GM12878 (cell line): ENCODE data around the gene TMEM186. TPM values are rescaled to one million over a fixed set of nuclear protein-coding genes. Genes with fewer than 3 reads are reported as not detected.

Source experiments
- ATAC-seq: fragments of 200-7000 bp; cut with Tn5 transposase; 3 replicates; pipeline ENCODE4 v1.9.1; 2020; ENCODE audit warnings: mild to moderate bottlenecking, moderate library complexity
- BruUV-seq: library from RNA; stranded (reverse); fragments of 400-500 nt; replicated peaks from 2 replicates; lab custom pipeline; 2021; lab: Mats Ljungman, UMichigan
- CTCF ChIA-PET: fragments of 300-600 bp; sonication (Branson Sonifier 250); formaldehyde crosslinking; extraction: SDS; loops from one replicate; lab custom pipeline; 2021; ENCODE audit warnings: inconsistent platforms; lab: Yijun Ruan, JAX
- POLR2A ChIA-PET: fragments of 350-600 bp; formaldehyde crosslinking; extraction: SDS; loops from one replicate; lab custom pipeline; 2021; ENCODE audit warnings: inconsistent platforms; lab: Charles Lee
- RAD21 ChIA-PET: fragments of 300-600 bp; sonication (Branson Sonifier 250); formaldehyde crosslinking; loops from one replicate; lab custom pipeline; 2023; ENCODE audit warnings: antibody characterized with exemption; ENCODE audit not compliant: unreplicated experiment; lab: Charles Lee
- SMC1A ChIA-PET: fragments of 300-600 bp; sonication (Branson Sonifier 250); formaldehyde crosslinking; loops from one replicate; lab custom pipeline; 2023; ENCODE audit not compliant: unreplicated experiment, uncharacterized antibody; lab: Charles Lee
- DNase-seq: peaks from one replicate; pipeline ENCODE4 v3.0.0-alpha.2; 2011; ENCODE audit warnings: low read depth, low spot score
- FAIRE-seq: peaks from 3 replicates; lab custom pipeline; 2011; peaks lifted over from hg19 to GRCh38; lab: Jason Lieb, UNC
- H2AFZ ChIP-seq: 2 replicates; pipeline ENCODE4 v1.6.0; 2011; ENCODE audit warnings: low read depth, low read length, control low read depth; ENCODE audit not compliant: control insufficient read depth
- H3K27ac ChIP-seq: 2 replicates; pipeline ENCODE4 v1.5.1; 2011; ENCODE audit warnings: control low read depth; ENCODE audit not compliant: control insufficient read depth, insufficient read depth
- H3K27me3 ChIP-seq, 2 experiments: replicated peaks in 1 of 2; 2 replicates each; pipeline versions ENCODE4 v1.6.0 to v1.6.1; 2011; ENCODE audit warnings: low read length in 1 of 2; ENCODE audit not compliant: control insufficient read depth in 2 of 2, insufficient read depth in 2 of 2
- H3K36me3 ChIP-seq, 2 experiments: 2 replicates each; pipeline ENCODE4 v1.5.1; 2011; ENCODE audit warnings: low read length in 1 of 2; ENCODE audit not compliant: control insufficient read depth in 2 of 2, insufficient read depth in 2 of 2
- H3K4me1 ChIP-seq: 2 replicates; pipeline ENCODE4 v1.6.1; 2011; ENCODE audit warnings: mild to moderate bottlenecking, low read length, moderate library complexity, mixed read lengths; ENCODE audit not compliant: control insufficient read depth, insufficient read depth
- H3K4me2 ChIP-seq: 2 replicates; pipeline ENCODE4 v1.6.0; 2011; ENCODE audit warnings: control low read depth; ENCODE audit not compliant: control insufficient read depth, insufficient read depth
- H3K4me3 ChIP-seq: fragments of 200-600 bp; sonication (generic); 2 replicates; pipeline ENCODE4 v1.5.1; 2016
- H3K79me2 ChIP-seq: 2 replicates; pipeline ENCODE4 v1.6.0; 2011; ENCODE audit warnings: low read length; ENCODE audit not compliant: control insufficient read depth, insufficient read depth
- H3K9ac ChIP-seq: 2 replicates; pipeline ENCODE4 v1.8.0; 2011; ENCODE audit warnings: low read length, control low read depth, mixed read lengths; ENCODE audit not compliant: control insufficient read depth, insufficient read depth
- H3K9me3 ChIP-seq: replicated peaks from 3 replicates; pipeline ENCODE4 v1.5.1; 2011; ENCODE audit warnings: mild to moderate bottlenecking, low read length; ENCODE audit not compliant: control insufficient read depth, insufficient read depth
- H4K20me1 ChIP-seq: 2 replicates; pipeline ENCODE4 v1.6.0; 2011; ENCODE audit not compliant: control insufficient read depth, insufficient read depth
- BMI1 ChIP-seq: fragments of 450-650 bp; IDR thresholded peaks from 2 replicates; pipeline ENCODE4 v1.6.1; 2016; ENCODE audit warnings: mild to moderate bottlenecking, moderate library complexity, borderline replicate concordance
- NR2F1 ChIP-seq: fragments of 450-650 bp; conservative IDR thresholded peaks from 2 replicates; pipeline ENCODE4 v1.6.1; 2017; ENCODE audit warnings: mild to moderate bottlenecking
- PML ChIP-seq: IDR thresholded peaks from 2 replicates; pipeline ENCODE4 v1.6.1; 2012; ENCODE audit warnings: low read length, inconsistent platforms
- POLR2AphosphoS5 ChIP-seq: IDR thresholded peaks from 2 replicates; pipeline ENCODE4 v1.6.1; 2011; ENCODE audit warnings: mild to moderate bottlenecking, low read length, inconsistent platforms
- SIN3A ChIP-seq: IDR thresholded peaks from 2 replicates; pipeline ENCODE4 v1.6.1; 2012; ENCODE audit warnings: low read depth, low read length, improper control_type of control experiment
- SMC3 ChIP-seq: IDR thresholded peaks from 2 replicates; pipeline ENCODE4 v1.6.1; 2011; ENCODE audit warnings: low read length, improper control_type of control experiment, borderline replicate concordance
- WGBS: methylation state at CpG from one replicate; pipeline ENCODE4 v1.1.6; 2016; ENCODE audit warnings: low lambda C conversion rate; ENCODE audit not compliant: insufficient replicate concordance, insufficient coverage; ENCODE audit errors: missing lambda C conversion rate; 5-methylcytosine and 5-hydroxymethylcytosine counted together
- in situ Hi-C: fragments of 300-500 bp; cut with MboI; formaldehyde crosslinking; loops from 9 replicates; pipeline ENCODE4 v1.14.3; 2018; ENCODE audit warnings: mixed read lengths
- intact Hi-C: fragments of 100-400 bp; cut with micrococcal nuclease; formaldehyde crosslinking; loops from one replicate; pipeline ENCODE4 v1.14.2; 2022; ENCODE audit not compliant: unreplicated experiment
- polyA plus RNA-seq, 11 experiments: library from polyadenylated mRNA; depleted of rRNA in 4 of 11; unstranded in 6 of 11; stranded (reverse) in 5 of 11; fragments of >200 nt; fragmentation: Nextera tagmentation in 4 of 11; fragmentation: Illumina TruSeq in 1 of 11; extraction: Ambion mirVana in 4 of 11; extraction: Trizol in 1 of 11; gene quantifications; 1 replicate in 1 of 11; 2 replicates in 10 of 11; pipeline versions ENCODE4 v1.2.1 to v1.2.3, GENCODE V29; 2011 to 2016; ENCODE audit warnings: inconsistent platforms in 2 of 11, missing spikeins in 2 of 11, low read depth in 1 of 11
- total RNA-seq, 4 experiments: library from RNA; depleted of rRNA in 3 of 4; stranded (reverse); fragments of >200 nt in 3 of 4; fragmentation: Illumina TruSeq in 1 of 4; extraction: Trizol in 1 of 4; gene quantifications; 2 replicates each; pipeline versions ENCODE4 v1.2.1 to v1.2.3, GENCODE V29; 2013 to 2021
- TF ChIP-seq, protein P1 (sequence below): fragments of 450-650 bp; conservative IDR thresholded peaks from 2 replicates; pipeline ENCODE4 v1.6.1; 2017; ENCODE audit warnings: mild to moderate bottlenecking, moderate library complexity
- TF ChIP-seq, protein P2 (sequence below): IDR thresholded peaks from 2 replicates; pipeline ENCODE4 v1.6.1; 2011; ENCODE audit warnings: mild to moderate bottlenecking, low read depth, low read length, moderate library complexity; ENCODE audit not compliant: insufficient replicate concordance

The TMEM186 gene
- total and polyA plus RNA-seq, 10 of the 15 experiments (the other 5 are each of a cell fraction or from before 2014, with no cell fraction given), result 10.6 to 28.9 (median 17.0) TPM

DNA sequence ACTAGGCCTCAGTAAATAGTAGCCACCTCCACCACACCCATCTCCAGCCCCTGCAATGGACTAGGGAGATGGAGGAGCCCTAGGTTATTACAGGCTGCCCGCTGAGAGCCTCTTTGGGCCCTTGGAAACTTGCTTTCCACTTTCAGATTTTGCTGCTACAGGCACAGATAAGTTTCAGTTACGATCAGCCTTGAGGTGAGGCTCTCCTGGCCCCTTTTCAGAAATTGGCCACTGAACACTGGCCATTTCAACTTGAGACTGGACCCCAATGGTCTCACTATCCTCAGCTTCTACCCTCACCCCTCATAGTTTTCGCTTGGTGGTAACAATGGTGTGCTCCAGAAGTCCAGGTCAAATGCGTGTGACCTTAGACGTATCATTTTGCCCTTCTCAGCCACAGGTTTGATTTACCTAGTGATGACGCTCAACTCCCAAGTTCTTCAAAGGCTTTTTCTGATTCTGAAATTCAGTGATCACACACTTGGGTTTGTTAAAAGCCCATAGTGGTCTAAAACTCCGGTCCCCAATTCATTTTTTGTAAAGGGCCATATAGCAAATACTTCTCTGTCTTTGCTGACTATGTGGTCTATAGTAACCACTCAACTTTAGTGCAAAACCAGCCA lies 1.2 kb upstream of the TMEM186 start:
- peak overlapping the region; percentile 95 for H3K4me2 ChIP-seq
- H3K79me2 ChIP-seq, result peaks cover 72% of the 10 kb centered on the region
- ATAC-seq, result peak; percentile 10
- in situ Hi-C loops, result loop anchor here (5.0 kb wide), 1 partner anchor 136 kb away; no protein-coding TSS in a partner anchor
- TF ChIP-seq NR2F1 (peak; percentile 78), SIN3A (no peak), BMI1 (no peak), PML (no peak), SMC3 (no peak), POLR2AphosphoS5 (0 out of 2 replicates have a peak, but pooled peaks have one; percentile 38)
- TF ChIP-seq, protein P1, sequence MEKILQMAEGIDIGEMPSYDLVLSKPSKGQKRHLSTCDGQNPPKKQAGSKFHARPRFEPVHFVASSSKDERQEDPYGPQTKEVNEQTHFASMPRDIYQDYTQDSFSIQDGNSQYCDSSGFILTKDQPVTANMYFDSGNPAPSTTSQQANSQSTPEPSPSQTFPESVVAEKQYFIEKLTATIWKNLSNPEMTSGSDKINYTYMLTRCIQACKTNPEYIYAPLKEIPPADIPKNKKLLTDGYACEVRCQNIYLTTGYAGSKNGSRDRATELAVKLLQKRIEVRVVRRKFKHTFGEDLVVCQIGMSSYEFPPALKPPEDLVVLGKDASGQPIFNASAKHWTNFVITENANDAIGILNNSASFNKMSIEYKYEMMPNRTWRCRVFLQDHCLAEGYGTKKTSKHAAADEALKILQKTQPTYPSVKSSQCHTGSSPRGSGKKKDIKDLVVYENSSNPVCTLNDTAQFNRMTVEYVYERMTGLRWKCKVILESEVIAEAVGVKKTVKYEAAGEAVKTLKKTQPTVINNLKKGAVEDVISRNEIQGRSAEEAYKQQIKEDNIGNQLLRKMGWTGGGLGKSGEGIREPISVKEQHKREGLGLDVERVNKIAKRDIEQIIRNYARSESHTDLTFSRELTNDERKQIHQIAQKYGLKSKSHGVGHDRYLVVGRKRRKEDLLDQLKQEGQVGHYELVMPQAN, result no peak
- TF ChIP-seq, protein P2, sequence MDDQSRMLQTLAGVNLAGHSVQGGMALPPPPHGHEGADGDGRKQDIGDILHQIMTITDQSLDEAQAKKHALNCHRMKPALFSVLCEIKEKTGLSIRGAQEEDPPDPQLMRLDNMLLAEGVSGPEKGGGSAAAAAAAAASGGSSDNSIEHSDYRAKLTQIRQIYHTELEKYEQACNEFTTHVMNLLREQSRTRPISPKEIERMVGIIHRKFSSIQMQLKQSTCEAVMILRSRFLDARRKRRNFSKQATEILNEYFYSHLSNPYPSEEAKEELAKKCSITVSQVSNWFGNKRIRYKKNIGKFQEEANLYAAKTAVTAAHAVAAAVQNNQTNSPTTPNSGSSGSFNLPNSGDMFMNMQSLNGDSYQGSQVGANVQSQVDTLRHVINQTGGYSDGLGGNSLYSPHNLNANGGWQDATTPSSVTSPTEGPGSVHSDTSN, result no peak
- H3K9me3 ChIP-seq, result no peaks in the 10 kb centered on the region
- intact Hi-C loops, result loop anchor here (5.0 kb wide), 4 partner anchors 94 to 334 kb away; partner anchors contain the start of gene HAPSTR1
- DNase-seq, result no peak
- POLR2A ChIA-PET, result interaction anchor here (0.9 to 1.0 kb wide), 2 partner anchors 12 to 304 kb away, joined by 3 read pairs; no protein-coding TSS in a partner anchor
- peak; percentile 13 for FAIRE-seq
- peak overlapping the region; percentile 96 for H3K4me3 ChIP-seq
- H3K9ac ChIP-seq, result peak overlapping the region; percentile 86
- no peak overlapping the region for H2AFZ ChIP-seq
- no peaks in the 10 kb centered on the region for H3K27me3 ChIP-seq
- H4K20me1 ChIP-seq, result peaks cover 2% of the 10 kb centered on the region; the same call in 1 of the 2 replicates
- no TSS peak for BruUV-seq
- whole genome bisulfite sequencing, result 10% methylated on average over 7 of the region's 7 CpGs
- CTCF ChIA-PET, result interaction anchor here (2.1 kb wide), 1 partner anchor 81 kb away, joined by 6 read pairs; no protein-coding TSS in a partner anchor
- peak overlapping the region; percentile 84 for H3K27ac ChIP-seq
- SMC1A ChIA-PET, result interaction anchor here (0.8 to 3.3 kb wide), 5 partner anchors 12 to 130 kb away, joined by 3 to 10 read pairs (median 4); no protein-coding TSS in a partner anchor
- H3K36me3 ChIP-seq, result peaks cover 3 to 9% of the 10 kb centered on the region in 2 experiments; a peak in 3 of 4 replicates
- H3K4me1 ChIP-seq, result peaks cover 10% of the 10 kb centered on the region
- RAD21 ChIA-PET, result interaction anchor here (1.2 to 2.8 kb wide), 3 partner anchors 70 to 136 kb away, joined by 3 to 15 read pairs (median 4); partner anchors contain the start of gene CARHSP1
